PFSK-1 (cell line): Measurements from ENCODE around the gene INSM2.

Experiments used
- POLR2AphosphoS5 ChIP-seq: IDR thresholded peaks from 2 replicates; pipeline ENCODE4 v1.6.1; 2012; ENCODE audit warnings: low read depth, mild to moderate bottlenecking, control low read depth, low read length, moderate library complexity
- REST ChIP-seq, 2 experiments: IDR thresholded peaks; 2 replicates each; pipeline versions ENCODE4 v1.6.1 to v1.8.0; 2011 to 2012; ENCODE audit warnings: low read depth in 2 of 2, low read length in 2 of 2, control low read depth in 1 of 2, inconsistent platforms in 1 of 2, mild to moderate bottlenecking in 1 of 2, moderate library complexity in 1 of 2; ENCODE audit not compliant: insufficient read depth in 1 of 2
- SIN3A ChIP-seq: IDR thresholded peaks from 2 replicates; pipeline ENCODE4 v1.6.1; 2012; ENCODE audit warnings: mild to moderate bottlenecking, low read length, moderate library complexity, borderline replicate concordance; ENCODE audit not compliant: insufficient read depth

DNA sequence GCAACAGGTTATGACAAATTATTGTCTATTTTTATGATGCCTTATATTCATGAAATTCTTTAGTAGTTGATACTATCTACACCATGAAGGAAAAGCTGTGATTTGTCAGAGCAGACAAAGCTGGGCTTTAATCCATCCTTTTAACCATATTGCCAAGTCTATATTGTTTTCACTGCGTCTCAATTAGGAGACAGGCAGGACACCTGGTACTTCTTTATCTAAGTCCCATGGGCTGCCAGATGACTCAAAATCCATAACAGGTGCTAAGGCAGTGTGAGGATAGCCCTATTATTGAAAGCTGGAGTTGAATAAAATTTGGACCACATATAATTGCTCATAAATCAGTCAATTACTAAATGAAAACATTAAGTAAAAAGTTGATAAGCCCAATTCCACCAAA lies 22.6 kb downstream of the INSM2 start:
- TF ChIP-seq REST (IDR thresholded peaks at IDR 0.05; ENCODE audit: insufficient read depth in 1 of 2, low read depth in 2 of 2, low read length in 2 of 2) (no peak), POLR2AphosphoS5 (no peak), SIN3A (no peak)
